ENCODE measurements around the gene FHAD1.

FHAD1 gene

GRCh38 chr1:15400627-15401026 is 153.6 kb downstream of the FHAD1 start:
- no peak for DNase-seq (ENCODE audit: low spot score)

GRCh38 chr1:15401391-15402055 is 154.5 kb downstream of the FHAD1 start:
- no peak for DNase-seq (ENCODE audit: low spot score)

- DNase-seq (ENCODE audit: low spot score), result no peak
Observed at GRCh38 chr1:15402809-15403450, 155.9 kb downstream of the FHAD1 start.

GRCh38 chr1:15403962-15404580 is 157.0 kb downstream of the FHAD1 start:
- DNase-seq (ENCODE audit: low spot score), result no peak

GRCh38 chr1:15405106-15405850 is 158.3 kb downstream of the FHAD1 start:
- DNase-seq (ENCODE audit: low spot score), result no peak

GRCh38 chr1:15406614-15407559 is 159.9 kb downstream of the FHAD1 start:
- no peak for DNase-seq (ENCODE audit: low spot score)

GRCh38 chr1:15407580-15407979 is 160.6 kb downstream of the FHAD1 start:
- no peak for DNase-seq (ENCODE audit: low spot score)

- DNase-seq (ENCODE audit: low spot score), result no peak
Observed at GRCh38 chr1:15408890-15409387, 161.9 kb downstream of the FHAD1 start.

GRCh38 chr1:15409388-15410222 is 162.6 kb downstream of the FHAD1 start, which contains the start of gene EFHD2:
EFHD2 (plus strand) TSS chr1:15409888; CDS start chr1:15409972, 84 bp downstream.
- DNase-seq (ENCODE audit: low spot score), result peak; percentile 82

- DNase-seq (ENCODE audit: low spot score), result no peak
Observed at GRCh38 chr1:15410223-15410883, 163.3 kb downstream of the FHAD1 start.

GRCh38 chr1:15410884-15411245 is 163.8 kb downstream of the FHAD1 start:
- DNase-seq (ENCODE audit: low spot score), result no peak

- peak; percentile 62 for DNase-seq (ENCODE audit: low spot score)
Observed at GRCh38 chr1:15411593-15412137, 164.6 kb downstream of the FHAD1 start.

GRCh38 chr1:15412175-15412800 is 165.3 kb downstream of the FHAD1 start:
- DNase-seq (ENCODE audit: low spot score), result peak; percentile 64

GRCh38 chr1:15412843-15413242 is 165.8 kb downstream of the FHAD1 start:
- no peak for DNase-seq (ENCODE audit: low spot score)

- no peak for DNase-seq (ENCODE audit: low spot score)
Observed at GRCh38 chr1:15413563-15414444, 166.8 kb downstream of the FHAD1 start.

- no peak for DNase-seq (ENCODE audit: low spot score)
Observed at GRCh38 chr1:15414445-15414983, 167.5 kb downstream of the FHAD1 start.

GRCh38 chr1:15417059-15417934 is 170.3 kb downstream of the FHAD1 start:
- peak; percentile 68 for DNase-seq (ENCODE audit: low spot score)
